GM10266 (cell line): ENCODE results near the gene ENSA.
"Not testable (repeated sequence)": the region's sequence is repeated elsewhere in the genome, so short reads cannot be mapped to it uniquely, and the experiment has no call there.

Source experiments
- DNase-seq: peaks from one replicate; pipeline ENCODE4 v3.0.0; 2012; ENCODE audit errors: extremely low spot score
- CTCF ChIP-seq: IDR thresholded peaks from 2 replicates; pipeline ENCODE4 v1.5.1; 2012; ENCODE audit warnings: mild to moderate bottlenecking, low read depth; ENCODE audit not compliant: control insufficient read depth, insufficient read depth; ENCODE audit errors: missing control alignments

ENSA gene

GRCh38 chr1:150650193-150650592 lies 20.8 kb upstream of the ENSA start:
- no peak for TF ChIP-seq CTCF
- DNase-seq, result no peak

- no peak for DNase-seq
Observed at GRCh38 chr1:150649441-150650075, 20.1 kb upstream of the ENSA start.

DNA sequence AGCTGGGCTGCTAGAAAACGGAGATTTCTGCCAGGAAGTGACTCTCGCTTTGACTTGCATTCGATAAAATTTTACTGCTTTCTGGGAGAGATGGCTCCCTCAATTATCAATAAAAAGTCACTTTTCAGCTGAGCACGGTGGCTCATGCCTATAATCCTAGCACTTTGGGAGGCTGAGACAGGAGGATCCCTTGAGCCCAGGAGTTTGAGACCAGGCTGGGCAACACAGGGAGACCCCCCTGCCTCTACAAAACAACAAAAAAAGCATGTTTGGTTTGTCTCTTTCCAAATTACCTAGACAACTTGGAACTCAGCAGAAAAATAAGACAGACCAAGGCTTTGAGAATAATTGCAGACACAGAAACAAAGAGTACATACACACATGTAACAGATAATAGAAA lies 12.9 kb upstream of the ENSA start:
- TF ChIP-seq CTCF, result no peak

More at GRCh38 chr1:150649441-150650075, 20.1 kb upstream of the ENSA start:
- no peak for TF ChIP-seq CTCF

GRCh38 chr1:150641126-150641815 lies 11.9 kb upstream of the ENSA start:
- DNase-seq, result not testable (repeated sequence)

More for the DNA sequence above, 12.9 kb upstream of the ENSA start:
- no peak for DNase-seq

GRCh38 chr1:150638430-150638829 lies 9.0 kb upstream of the ENSA start:
- not testable (repeated sequence) for DNase-seq

GRCh38 chr1:150634839-150635622 lies 5.6 kb upstream of the ENSA start:
- not testable (repeated sequence) for DNase-seq

- DNase-seq, result no peak
- no peak for TF ChIP-seq CTCF
Observed at GRCh38 chr1:150628766-150629114, 672 bp downstream of the ENSA start.

DNA sequence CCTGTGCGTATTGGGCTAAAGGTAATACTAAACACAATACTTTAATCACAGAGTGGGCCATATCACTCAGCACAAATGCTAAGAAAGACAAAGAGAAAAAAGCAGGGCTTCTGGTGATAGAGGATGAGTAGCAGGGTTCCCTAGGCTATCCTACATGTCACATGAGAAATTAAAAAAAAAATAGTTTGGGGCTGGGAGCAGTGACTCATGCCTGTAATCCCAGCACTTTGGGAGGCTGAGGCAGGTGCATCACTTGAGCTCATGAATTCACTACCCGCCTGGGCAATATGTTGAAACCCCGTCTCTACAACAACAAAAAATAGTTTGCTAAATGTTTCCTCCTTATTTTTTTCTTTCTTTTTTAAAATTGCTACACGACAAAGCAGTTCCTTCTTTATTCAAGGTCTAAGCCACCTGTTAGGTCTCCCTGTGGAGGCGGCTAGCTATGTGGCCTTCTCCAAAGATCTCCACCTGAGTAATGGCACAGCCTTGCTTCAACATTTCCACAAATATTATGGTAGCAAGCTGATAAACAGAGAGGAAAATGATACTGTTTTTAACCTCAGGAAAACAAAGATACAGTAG lies 1.5 kb downstream of the ENSA start:
- no peak for TF ChIP-seq CTCF
- DNase-seq, result no peak
